NCI-H510A (cell line): ENCODE measurements around the gene PLCD3.
A peak's percentile ranks its signal among the peaks of the same experiment; 100 is the strongest.
"Not testable (repeated sequence)": the region's sequence is repeated elsewhere in the genome, so short reads cannot be mapped to it uniquely, and the experiment has no call there.

ENCODE experiments used
- DNase-seq: peaks from one replicate; lab custom pipeline; 2025; lab: John Stamatoyannopoulos, UW

Gene PLCD3

GRCh38 chr17:45132572-45133463, 503 bp upstream of the PLCD3 start:
- DNase-seq = peak; percentile 59

DNA sequence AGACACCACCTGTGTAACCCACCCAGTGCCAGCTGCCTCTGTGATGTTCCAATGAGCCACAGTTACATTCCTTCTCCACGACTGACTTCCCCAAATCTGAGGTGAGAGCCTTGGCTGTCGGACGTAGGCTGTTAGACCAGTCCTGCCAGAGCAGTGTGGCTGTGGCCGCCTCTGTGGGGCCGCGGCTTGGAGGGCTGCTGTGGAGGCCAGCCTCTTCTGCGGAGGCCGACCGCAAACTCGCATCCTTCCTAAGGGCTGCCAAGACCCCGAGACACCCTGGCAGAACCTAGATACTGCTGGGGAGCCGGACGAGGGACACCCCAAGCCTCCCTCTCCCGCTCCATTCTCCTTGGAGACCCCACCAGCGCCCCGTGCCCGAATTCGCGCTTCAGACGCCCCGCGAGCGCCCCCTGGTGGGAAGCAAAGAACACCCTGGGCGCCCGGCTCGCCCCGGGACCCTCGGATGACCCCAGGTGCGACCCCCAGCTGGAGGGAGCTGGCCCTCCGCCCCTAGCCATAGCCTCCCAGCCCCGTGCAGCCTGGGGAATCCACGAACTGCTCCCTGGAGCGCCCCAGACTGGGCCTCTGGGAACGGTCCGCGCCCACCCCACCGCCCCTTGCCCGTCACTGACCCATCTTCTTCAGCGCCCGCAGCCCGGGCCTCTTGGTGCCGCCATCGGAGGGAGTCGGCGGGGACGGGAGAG, 547 bp downstream of the PLCD3 start:
- peak; percentile 27 for DNase-seq

- no peak for DNase-seq
These were observed 1.4 kb downstream of the PLCD3 start for GRCh38 chr17:45130681-45131615.

DNA sequence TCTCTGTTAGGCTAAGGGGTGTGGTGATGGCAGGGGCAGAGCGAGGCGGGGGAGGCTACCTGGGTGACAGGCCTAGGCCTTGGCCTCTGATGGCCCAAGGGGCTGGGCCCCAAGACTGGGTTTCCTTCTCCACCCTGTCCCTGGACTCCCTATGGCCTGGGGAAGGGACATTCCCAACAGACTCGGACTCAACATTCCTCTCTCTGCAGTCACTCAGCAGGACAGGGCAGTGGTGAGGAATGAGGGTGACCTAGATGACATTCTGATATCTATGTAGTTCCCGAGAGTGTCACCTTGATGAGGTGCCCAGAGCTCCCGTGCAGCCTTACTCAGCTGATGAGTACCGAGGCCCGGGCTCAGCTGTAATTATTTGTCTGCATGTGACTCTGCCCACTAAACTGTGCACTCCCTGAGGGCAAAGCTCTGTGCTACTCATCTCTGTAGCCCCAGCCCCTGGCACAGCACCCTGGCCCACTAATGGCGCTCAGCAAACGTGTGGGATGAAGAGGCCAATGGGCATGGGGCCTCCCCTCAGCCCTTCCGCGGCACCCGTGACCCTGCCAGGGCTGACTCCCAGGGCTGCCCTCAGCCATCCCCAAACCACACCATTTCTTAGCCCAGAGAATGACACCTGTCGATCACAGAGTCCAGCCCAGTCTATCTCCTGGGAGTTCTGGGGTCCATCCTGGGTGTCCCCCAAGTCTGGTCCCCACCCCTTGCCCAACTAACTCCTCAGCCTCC, 2.2 kb downstream of the PLCD3 start:
- no peak for DNase-seq

- no peak for DNase-seq
These were observed 2.8 kb downstream of the PLCD3 start for GRCh38 chr17:45129426-45129939.

- DNase-seq = no peak
These were observed 3.3 kb downstream of the PLCD3 start for GRCh38 chr17:45128989-45129388.

- no peak for DNase-seq
These were observed 4.0 kb downstream of the PLCD3 start for GRCh38 chr17:45128331-45128730.

DNA sequence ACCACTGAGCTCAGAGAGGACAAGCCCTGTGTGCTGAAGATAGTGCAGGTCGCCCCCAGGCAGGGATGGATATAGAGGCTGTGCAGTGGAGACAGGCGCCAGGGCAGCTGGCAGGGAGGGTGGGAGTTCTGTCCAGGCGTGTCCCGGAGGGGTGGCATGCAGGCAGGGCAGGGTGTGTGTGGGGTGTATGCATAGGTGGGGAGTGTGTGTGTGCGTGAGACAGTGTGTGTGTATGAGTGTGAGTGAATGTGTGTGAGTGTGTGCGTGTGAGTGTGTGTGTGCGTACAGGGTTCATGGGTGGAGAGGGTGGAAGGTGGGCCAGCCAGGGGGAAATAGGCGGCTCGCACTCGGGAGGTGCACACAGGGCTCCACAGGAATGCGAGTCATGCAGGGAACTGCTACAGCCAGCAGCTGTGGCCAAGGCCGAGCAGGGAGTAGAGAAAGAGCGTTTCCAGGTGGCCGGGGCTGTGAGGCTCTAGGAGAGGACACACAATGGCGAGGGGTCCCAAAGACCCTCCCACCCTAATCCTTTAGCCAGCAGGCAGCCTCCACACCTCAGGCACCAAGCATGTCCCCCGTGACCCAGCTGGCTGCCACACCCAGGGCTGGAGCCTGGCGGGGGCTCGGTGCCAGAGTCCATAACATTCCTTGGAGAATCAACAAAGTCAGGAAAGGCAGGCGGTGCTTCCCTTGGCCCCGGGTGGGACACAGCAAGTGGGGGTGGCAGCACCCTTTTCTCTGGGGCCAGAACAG, 4.6 kb downstream of the PLCD3 start:
- no peak for DNase-seq

DNA sequence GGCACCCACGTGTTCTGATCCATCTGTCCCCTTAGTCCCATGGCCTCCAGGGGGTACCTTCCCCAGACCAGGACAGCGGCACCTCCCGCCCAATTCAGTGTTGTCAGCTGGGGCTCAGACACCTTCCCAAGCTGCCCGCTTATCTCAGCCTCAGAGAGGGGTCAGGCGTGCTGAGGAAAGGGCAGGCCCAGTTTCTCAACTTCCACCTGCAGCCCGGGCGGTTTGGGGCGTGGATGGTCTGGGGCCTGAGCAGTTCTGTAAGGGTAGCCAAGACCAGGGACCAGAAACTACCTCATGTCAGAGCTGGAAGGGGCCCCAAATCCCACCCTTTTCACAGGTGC, 5.1 kb downstream of the PLCD3 start:
- no peak for DNase-seq

- no peak for DNase-seq
These were observed 6.8 kb downstream of the PLCD3 start for GRCh38 chr17:45125509-45125908.

- not testable (repeated sequence) for DNase-seq
These were observed 7.6 kb downstream of the PLCD3 start for GRCh38 chr17:45124797-45125122.

DNA sequence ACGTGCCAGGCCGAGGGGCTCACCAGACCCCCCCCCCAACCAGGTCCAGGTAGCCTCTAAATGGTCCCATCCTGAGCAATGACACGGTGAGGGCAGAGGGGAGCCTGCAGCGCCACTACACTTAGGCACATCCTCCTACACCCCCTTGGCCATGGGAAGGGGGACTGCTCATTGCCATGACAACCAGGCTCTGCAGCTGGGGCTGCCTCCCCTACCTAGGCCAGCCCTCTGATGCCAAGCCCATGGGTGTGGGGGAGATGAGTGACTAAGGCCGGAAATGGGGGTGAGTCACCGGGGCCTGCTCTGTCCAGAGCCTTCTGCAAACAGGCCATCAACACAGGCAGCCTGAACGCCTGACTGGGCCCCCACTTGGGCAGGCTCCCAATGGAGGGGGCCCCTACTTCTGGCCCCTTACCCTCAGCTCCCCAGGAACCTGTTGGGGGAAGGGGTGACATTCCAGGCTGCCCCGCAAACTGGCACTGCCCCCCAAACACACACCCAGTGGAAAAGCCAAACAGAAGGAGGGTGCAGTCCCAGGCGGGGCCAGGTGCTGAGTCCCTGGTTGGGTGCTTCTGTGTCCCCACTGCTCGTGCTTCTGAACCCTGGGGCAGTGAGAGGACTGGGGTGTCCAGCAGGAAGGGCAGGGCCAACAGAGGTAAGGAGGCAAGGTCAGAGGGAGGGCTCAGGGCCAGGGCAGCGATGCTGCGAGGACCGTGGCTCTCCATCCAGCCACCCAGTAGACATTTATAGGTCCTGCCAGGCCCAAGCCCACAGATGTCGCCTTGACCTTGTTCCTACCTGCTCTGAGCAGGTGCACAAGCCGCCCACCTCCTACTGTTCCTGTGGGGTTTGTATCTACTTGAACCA, 8.2 kb downstream of the PLCD3 start:
- no peak for DNase-seq

- no peak for DNase-seq
These were observed 9.1 kb downstream of the PLCD3 start for GRCh38 chr17:45123076-45123770.

- no peak for DNase-seq
These were observed 11.3 kb downstream of the PLCD3 start for GRCh38 chr17:45121055-45121454.

GRCh38 chr17:45120558-45120957, 11.8 kb downstream of the PLCD3 start:
- DNase-seq = no peak

- DNase-seq = no peak
These were observed 12.4 kb downstream of the PLCD3 start for GRCh38 chr17:45119964-45120363.

GRCh38 chr17:45118691-45119090, 13.6 kb downstream of the PLCD3 start:
- DNase-seq = no peak

DNA sequence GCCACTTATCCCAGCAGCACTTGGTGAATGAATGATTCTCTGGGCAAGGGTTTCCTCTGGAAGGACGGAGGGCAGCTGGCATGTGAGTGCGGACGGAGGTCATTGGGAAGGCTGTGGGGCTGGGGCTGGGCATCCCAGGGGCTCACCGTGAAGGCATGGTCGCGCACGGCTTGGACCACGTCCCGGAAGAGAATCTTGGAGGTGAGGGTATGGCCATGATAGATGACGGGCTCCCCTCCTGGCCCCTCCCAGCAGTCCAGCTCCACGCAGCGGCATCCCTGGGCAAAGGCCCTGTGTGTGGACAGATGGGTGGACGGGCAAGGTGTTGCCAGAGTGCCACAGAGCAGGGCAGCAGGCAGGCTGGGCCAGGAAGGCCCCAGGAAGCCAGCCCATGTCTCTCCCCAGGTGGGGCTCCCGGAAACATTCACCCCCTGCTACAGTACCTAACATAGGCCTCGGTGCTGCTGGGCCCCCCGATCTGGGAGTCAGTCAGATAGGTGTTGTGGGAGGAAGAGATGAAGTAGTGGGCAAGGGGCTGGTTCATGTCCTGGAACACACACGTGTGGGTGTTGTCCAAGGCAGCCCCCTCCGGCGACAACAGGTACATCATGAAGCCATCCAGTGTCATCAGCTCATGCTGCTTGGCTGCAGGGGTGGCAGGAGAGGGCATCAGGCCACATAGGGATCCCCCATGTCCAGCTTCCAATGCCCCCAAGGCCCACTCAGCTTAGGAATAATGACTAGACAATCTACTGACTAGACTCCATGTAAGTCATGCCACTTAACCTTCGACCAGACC, 14.3 kb downstream of the PLCD3 start:
- DNase-seq = no peak
